GM19025 (cell line): ENCODE measurements around the gene EEF2K.
"Not testable (repeated sequence)": the region's sequence is repeated elsewhere in the genome, so short reads cannot be mapped to it uniquely, and the experiment has no call there.

Experiments
- ATAC-seq: cut with Tn5 transposase; IDR thresholded peaks from one replicate; pipeline ENCODE4 v1.9.1; 2021; ENCODE audit warnings: mild to moderate bottlenecking, low read depth, moderate library complexity; ENCODE audit not compliant: unreplicated experiment

The EEF2K gene

GRCh38 chr16:22189473-22190080 lies 16.5 kb upstream of the EEF2K start:
- ATAC-seq = no peak

- ATAC-seq = peak; percentile 61
These were observed 15.8 kb upstream of the EEF2K start for GRCh38 chr16:22190081-22190775.

GRCh38 chr16:22190776-22191531 lies 15.1 kb upstream of the EEF2K start:
- ATAC-seq = peak; percentile 36

- no peak for ATAC-seq
These were observed 14.4 kb upstream of the EEF2K start for GRCh38 chr16:22191532-22192260.

- no peak for ATAC-seq
These were observed 13.6 kb upstream of the EEF2K start for GRCh38 chr16:22192261-22193062.

GRCh38 chr16:22193063-22193411 lies 13.0 kb upstream of the EEF2K start:
- ATAC-seq = no peak

GRCh38 chr16:22194707-22195444 lies 11.2 kb upstream of the EEF2K start:
- no peak for ATAC-seq

- no peak for ATAC-seq
These were observed 10.7 kb upstream of the EEF2K start for GRCh38 chr16:22195445-22195694.

- ATAC-seq = peak; percentile 27
These were observed 10.2 kb upstream of the EEF2K start for GRCh38 chr16:22195695-22196558.

- not testable (repeated sequence) for ATAC-seq
These were observed 9.4 kb upstream of the EEF2K start for GRCh38 chr16:22196559-22197168.

- ATAC-seq = no peak
These were observed 7.4 kb upstream of the EEF2K start for GRCh38 chr16:22198547-22199293.

- ATAC-seq = no peak
These were observed 3.8 kb upstream of the EEF2K start for GRCh38 chr16:22202261-22202637.

GRCh38 chr16:22203091-22203490 lies 3.0 kb upstream of the EEF2K start:
- no peak for ATAC-seq

GRCh38 chr16:22204091-22204655 lies 1.9 kb upstream of the EEF2K start:
- ATAC-seq = no peak

- ATAC-seq = no peak
These were observed 483 bp upstream of the EEF2K start for GRCh38 chr16:22205577-22206012.

- peak; percentile 45 for ATAC-seq
These were observed 1.0 kb downstream of the EEF2K start for GRCh38 chr16:22206842-22207714.
